Endometrial microvascular endothelial cells (primary cell): ENCODE results near the gene ZAP70. TPM values are rescaled to one million over a fixed set of nuclear protein-coding genes. Genes with fewer than 3 reads are reported as not detected.

Source experiments
- in situ Hi-C: cut with HindIII; loops from 2 replicates; pipeline ENCODE4 v1.10.0; 2017; ENCODE audit warnings: low sequenced_read_pairs, low pct_unique_long_range_greater_than_20kb; ENCODE audit errors: inconsistent ontology term
- total RNA-seq: library from RNA; depleted of rRNA; stranded (reverse); fragments of >200 nt; gene quantifications from one replicate; pipeline ENCODE4 v1.2.3, GENCODE V29; 2015; ENCODE audit errors: inconsistent ontology term

The ZAP70 gene
- total RNA-seq, 1 donor from 2014 or later = not detected

GRCh38 chr2:97714084-97714949 is 941 bp downstream of the ZAP70 start:
- in situ Hi-C loops = no loop called here

DNA sequence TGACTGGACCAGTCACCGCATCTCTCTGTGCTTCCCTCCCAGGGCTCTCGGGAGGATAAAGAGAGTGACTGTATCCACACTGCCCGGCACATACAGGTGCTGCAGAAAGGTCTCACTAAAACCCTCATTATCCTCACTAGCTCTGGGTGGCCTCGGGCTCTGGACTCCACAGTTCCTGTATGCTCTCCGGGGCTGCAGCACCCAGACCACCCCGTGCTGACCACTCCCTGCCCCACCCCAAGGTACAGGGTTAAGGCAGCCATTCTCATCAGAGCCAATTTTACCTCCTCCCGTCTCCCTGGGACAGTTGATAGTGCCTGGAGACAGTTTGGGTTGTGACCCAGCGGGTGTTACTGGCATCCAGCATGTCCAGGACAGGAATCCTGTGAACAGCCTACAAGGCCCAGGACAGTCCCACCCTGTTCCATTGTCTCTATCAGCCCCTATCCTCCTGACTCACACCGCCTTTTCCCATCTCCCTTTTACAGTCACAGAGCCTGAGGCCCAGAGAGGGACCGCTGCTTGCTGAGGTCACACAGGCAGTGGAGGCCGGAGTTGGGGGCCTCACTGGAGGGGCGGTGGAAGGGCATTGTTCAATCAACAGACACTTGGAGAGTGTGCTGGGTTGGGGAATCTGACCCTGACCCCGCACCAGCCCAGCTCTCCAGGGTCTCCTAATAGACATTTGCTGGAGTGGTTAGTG is 1.7 kb downstream of the ZAP70 start:
- in situ Hi-C loops = no loop called here

DNA sequence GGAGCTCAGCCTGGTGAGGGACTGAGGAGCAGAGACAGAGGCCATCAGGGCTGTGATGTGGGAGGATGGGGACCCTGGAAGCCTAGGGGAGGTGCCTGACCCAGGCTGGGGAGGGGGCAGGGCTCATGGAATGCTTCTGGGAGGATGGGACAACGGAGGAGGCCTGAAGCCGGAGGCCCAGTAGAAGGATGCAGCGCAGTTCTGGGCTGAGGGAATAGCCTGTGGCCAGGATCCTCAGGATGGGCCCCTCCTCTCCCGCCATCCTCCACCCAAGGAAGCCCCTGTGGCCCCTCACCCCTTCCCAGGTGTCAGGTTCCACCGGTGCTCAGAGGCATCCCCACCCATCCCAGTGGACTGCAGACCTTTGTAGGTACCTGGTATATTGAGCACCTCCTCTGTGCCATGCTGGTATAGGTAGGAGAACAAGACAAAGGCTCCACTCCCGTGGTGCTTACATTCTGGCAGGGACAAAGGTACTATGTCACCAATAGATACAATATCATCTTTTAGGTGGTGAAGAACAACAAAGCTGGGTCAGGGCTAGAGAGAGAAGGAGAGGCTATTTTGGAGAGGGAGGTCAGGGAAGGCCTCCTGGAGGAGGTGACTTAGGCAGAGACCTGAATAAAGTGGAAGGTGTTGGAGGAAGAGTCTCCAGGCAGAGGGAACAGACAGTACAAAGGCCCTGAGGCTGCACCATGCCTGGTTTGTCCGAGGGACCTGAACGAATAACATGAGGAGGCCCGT is 2.7 kb downstream of the ZAP70 start:
- in situ Hi-C loops = no loop called here

DNA sequence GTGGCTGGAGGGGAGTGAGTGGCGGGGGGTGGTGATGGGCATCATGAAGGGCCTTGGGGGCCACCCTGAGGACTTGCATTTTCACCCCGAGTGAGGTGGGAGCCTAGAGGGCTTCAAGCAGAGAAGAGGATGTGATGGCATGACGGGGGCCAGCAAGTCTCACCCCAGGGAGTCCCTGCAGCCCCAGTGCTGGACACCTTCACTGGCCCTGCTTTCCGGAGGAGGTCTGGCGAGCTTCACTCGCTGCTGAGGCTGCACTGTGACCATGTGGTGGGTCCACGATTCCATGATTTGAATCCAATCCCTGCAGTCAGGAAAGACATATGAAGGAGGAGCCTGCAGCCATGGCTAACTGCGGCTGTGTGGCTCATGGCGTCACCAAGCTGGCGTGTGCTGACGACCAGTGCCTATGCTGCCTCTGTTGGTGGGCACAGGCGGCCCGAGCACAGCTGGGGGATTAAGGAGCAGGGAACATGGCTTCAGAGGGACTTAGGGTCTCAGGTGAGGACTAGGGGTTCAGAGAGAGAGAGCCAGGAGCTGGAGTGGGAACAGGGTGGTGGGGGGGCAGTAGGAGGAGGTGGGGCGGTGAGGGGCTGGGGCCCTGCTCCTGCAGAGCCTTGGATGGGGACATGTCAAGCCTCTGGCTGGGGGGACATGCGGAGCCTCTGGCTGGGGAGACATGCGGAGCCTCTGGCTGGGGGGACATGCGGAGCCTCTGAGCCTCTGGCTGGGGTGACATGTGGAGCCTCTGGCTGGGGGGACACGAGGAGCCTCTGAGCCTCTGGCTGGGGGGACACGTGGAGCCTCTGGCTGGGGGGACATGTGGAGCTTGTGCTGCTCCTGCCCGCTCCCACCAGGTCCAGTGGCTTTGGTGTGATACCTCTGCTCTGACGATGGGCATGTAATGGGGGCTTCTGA is 3.6 kb downstream of the ZAP70 start:
- in situ Hi-C loops = no loop called here

DNA sequence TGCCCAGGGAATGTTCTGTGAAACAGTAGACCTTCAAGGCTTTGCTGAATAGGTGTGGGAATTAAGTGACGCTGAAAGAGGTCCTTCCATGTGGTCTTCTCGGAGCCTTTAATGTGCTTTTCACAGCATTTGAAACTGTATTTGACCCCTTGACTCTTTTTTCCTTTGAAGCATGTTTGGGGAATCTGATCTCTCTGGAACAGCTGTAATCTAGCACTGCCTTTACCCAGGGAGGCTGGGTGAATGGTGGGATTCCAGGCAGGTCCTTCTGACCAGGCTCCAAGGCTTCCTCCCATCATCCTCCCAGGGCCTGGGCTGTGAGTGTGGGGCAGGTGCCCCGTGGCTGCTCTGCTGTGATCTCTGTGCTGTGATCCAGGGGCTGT is 4.2 kb downstream of the ZAP70 start:
- in situ Hi-C loops = no loop called here

DNA sequence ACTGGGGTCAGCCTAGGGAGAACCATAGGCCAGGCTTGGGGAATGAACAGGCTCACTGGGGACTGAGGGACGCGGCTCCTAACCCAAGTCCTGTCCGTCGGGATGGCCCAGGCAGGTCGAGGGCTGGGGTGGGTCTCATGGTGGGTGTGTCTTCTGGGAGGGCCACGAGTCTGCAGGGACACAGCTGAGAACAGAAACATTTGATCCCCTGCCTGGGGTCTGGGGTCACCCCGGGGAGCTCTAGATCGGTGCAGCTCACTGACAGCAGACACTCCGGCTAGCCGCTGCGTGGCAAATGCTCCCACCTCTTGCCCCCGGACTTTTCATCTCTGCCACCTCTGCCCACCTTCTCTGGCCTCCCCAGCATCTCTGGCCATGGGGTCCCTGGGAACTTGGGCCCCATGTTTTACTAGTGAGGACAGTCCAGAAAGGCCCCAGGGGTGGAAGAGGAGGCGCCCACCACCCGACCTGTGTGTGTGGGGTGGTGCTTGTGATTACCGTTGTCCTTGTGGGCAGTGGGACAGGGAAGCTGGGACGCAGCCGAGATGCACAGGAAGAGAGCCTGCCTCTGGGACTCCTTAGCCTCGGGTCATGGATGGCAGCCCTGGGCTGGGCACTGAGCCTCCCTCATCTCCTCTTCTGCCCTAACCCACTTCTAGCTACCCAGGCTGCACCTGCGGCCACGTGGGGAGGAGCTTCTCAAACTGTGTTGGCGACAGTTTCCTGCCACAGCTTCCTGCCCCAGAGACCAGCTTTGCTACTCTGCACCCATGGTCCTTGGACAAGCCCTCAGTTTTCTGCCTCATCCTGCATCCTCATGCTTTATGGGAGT is 4.9 kb downstream of the ZAP70 start:
- in situ Hi-C loops = no loop called here

- in situ Hi-C loops = no loop called here
Observed at GRCh38 chr2:97718942-97719341, 5.6 kb downstream of the ZAP70 start.

- in situ Hi-C loops = no loop called here
Observed at GRCh38 chr2:97719362-97720155, 6.2 kb downstream of the ZAP70 start.

- in situ Hi-C loops = no loop called here
Observed at GRCh38 chr2:97720746-97721145, 7.4 kb downstream of the ZAP70 start.

- in situ Hi-C loops = no loop called here
Observed at GRCh38 chr2:97722227-97722626, 8.9 kb downstream of the ZAP70 start.

GRCh38 chr2:97723156-97724072 is 10.0 kb downstream of the ZAP70 start:
- in situ Hi-C loops = no loop called here

GRCh38 chr2:97724073-97724410 is 10.7 kb downstream of the ZAP70 start:
- in situ Hi-C loops = no loop called here

GRCh38 chr2:97724501-97724900 is 11.1 kb downstream of the ZAP70 start:
- in situ Hi-C loops = no loop called here

DNA sequence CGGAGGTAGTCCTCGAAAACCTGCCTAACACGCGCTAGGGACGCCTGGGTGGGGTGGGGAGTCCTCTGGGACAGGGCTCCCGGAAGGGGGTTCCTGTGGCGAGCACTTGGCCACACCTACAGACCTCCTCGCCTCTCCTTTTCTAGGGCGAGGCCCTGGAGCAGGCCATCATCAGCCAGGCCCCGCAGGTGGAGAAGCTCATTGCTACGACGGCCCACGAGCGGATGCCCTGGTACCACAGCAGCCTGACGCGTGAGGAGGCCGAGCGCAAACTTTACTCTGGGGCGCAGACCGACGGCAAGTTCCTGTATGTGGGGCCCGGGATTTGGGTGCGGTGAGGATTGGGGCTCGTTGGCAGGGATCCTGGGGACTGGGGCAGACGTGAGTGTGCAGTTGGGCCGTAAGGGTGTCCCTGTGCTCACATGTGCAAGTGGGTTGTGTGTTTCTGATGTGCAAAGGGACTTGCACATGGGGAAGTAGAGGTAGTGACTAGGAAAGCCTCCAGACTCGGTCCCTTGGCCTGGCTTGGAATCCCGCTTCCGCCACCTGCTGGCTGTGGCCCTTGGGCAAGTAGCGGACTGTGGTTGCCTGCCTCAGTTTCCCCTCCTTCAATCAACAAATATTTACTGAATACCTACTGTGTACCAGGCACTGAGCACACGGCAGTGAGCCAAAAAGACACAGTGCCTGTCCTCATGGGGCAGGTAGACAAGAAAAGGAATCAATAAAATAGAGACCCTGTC is 11.7 kb downstream of the ZAP70 start:
- in situ Hi-C loops = no loop called here

GRCh38 chr2:97726261-97727064 is 13.1 kb downstream of the ZAP70 start:
- in situ Hi-C loops = no loop called here
